ENCODE results near the gene LZTR1. TPM values are rescaled to one million over a fixed set of nuclear protein-coding genes. Genes with fewer than 3 reads are reported as not detected.

The LZTR1 gene
- total RNA-seq, 4 donors from 2014 or later: 42.4 to 76.3 (median 57.2) TPM

- DNase-seq (ENCODE audit: extremely low spot score): no peak
- Histone ChIP-seq H3K36me3 (peaks cover 33 to 99% (median 92%) of the 10 kb centered on the region in 4 donors), H3K27me3 (no peaks in the 10 kb centered on the region), H3K9me3 (no peaks in the 10 kb centered on the region), H3K4me3 (no peak overlapping the region), H3K4me1 (no peaks in the 10 kb centered on the region), H3K27ac (replicated peaks in 1 of 4) (no peak overlapping the region)
- WGBS: 85% methylated on average over 18 of the region's 21 CpGs
- intact Hi-C loops (cut with DNase I): no loop called here
- TF ChIP-seq CTCF (IDR thresholded peaks at IDR 0.05): no peak
- TF ChIP-seq POLR2A (IDR thresholded peaks at IDR 0.05; ENCODE audit: low read depth): no peak
- no peak for TF ChIP-seq EP300 (IDR thresholded peaks at IDR 0.05)
- TF ChIP-seq POLR2AphosphoS5 (IDR thresholded peaks at IDR 0.05): no peak
Observed at GRCh38 chr22:20992456-20993303, 10.6 kb downstream of the LZTR1 start.

- no peaks in the 10 kb centered on the region for H3K27me3 ChIP-seq
- H3K9me3 ChIP-seq: no peaks in the 10 kb centered on the region
- H3K36me3 ChIP-seq: peaks cover 27 to 99% (median 92%) of the 10 kb centered on the region in 4 donors
- intact Hi-C loops (cut with DNase I): no loop called here
- no peak for DNase-seq (ENCODE audit: extremely low spot score)
- no peak overlapping the region for H3K27ac ChIP-seq (replicated peaks in 1 of 4)
- TF ChIP-seq POLR2AphosphoS5 (IDR thresholded peaks at IDR 0.05) (no peak), EP300 (IDR thresholded peaks at IDR 0.05) (no peak), CTCF (IDR thresholded peaks at IDR 0.05) (no peak), POLR2A (IDR thresholded peaks at IDR 0.05; ENCODE audit: low read depth) (no peak)
- WGBS: 90% methylated on average over 18 of the region's 29 CpGs
- no peak overlapping the region for H3K4me3 ChIP-seq
- peaks cover 0 to under 1% (median 0%) of the 10 kb centered on the region in 4 donors for H3K4me1 ChIP-seq
Observed at GRCh38 chr22:20993304-20994127, 11.4 kb downstream of the LZTR1 start.

GRCh38 chr22:20994128-20994901, 12.2 kb downstream of the LZTR1 start:
- Histone ChIP-seq H3K27me3 (no peaks in the 10 kb centered on the region), H3K4me3 (no peak overlapping the region), H3K36me3 (peaks cover 27 to 99% (median 93%) of the 10 kb centered on the region in 4 donors), H3K27ac (replicated peaks in 1 of 4) (no peak overlapping the region), H3K9me3 (no peaks in the 10 kb centered on the region), H3K4me1 (peaks cover 0 to 8% (median under 1%) of the 10 kb centered on the region in 4 donors)
- intact Hi-C loops (cut with DNase I): no loop called here
- 93% methylated on average over 24 of the region's 30 CpGs for WGBS
- no peak for DNase-seq (ENCODE audit: extremely low spot score)
- TF ChIP-seq POLR2A (IDR thresholded peaks at IDR 0.05; ENCODE audit: low read depth) (no peak), EP300 (IDR thresholded peaks at IDR 0.05) (no peak), CTCF (IDR thresholded peaks at IDR 0.05) (no peak), POLR2AphosphoS5 (IDR thresholded peaks at IDR 0.05) (no peak)

- Histone ChIP-seq H3K36me3 (peaks cover 29 to 99% (median 97%) of the 10 kb centered on the region in 4 donors), H3K9me3 (no peaks in the 10 kb centered on the region), H3K27me3 (no peaks in the 10 kb centered on the region), H3K4me1 (peaks cover 5 to 14% (median 6%) of the 10 kb centered on the region in 4 donors), H3K27ac (replicated peaks in 1 of 4) (no peak overlapping the region), H3K4me3 (no peak overlapping the region)
- intact Hi-C loops (cut with DNase I): no loop called here
- DNase-seq (ENCODE audit: extremely low spot score): no peak
- WGBS: 98% methylated on average over 6 of the region's 10 CpGs
- TF ChIP-seq EP300 (IDR thresholded peaks at IDR 0.05) (no peak), POLR2AphosphoS5 (IDR thresholded peaks at IDR 0.05) (no peak), POLR2A (IDR thresholded peaks at IDR 0.05; ENCODE audit: low read depth) (no peak), CTCF (IDR thresholded peaks at IDR 0.05) (no peak)
Observed at GRCh38 chr22:20994902-20995241, 12.8 kb downstream of the LZTR1 start.
